Upper lobe of right lung (tissue), 1 donor: ENCODE results near the gene DNMBP. TPM values are rescaled to one million over a fixed set of nuclear protein-coding genes. Genes with fewer than 3 reads are reported as not detected.
A peak's percentile ranks its signal among the peaks of the same experiment; 100 is the strongest.

Experiments
- ATAC-seq: fragments of 200-7000 bp; cut with Tn5 transposase; one replicate; pipeline ENCODE4 v1.9.1; 2020; ENCODE audit warnings: mild to moderate bottlenecking, moderate library complexity
- DNase-seq: peaks from one replicate; pipeline ENCODE4 v3.0.0-alpha.2; 2020
- H3K27ac ChIP-seq: fragments of 200-600 bp; one replicate; pipeline ENCODE4 v1.8.0; 2022
- H3K27me3 ChIP-seq: fragments of 200-600 bp; one replicate; pipeline ENCODE4 v1.8.0; 2022; ENCODE audit warnings: mild to moderate bottlenecking
- H3K36me3 ChIP-seq: fragments of 200-600 bp; one replicate; pipeline ENCODE4 v1.8.0; 2022
- H3K4me1 ChIP-seq: fragments of 200-600 bp; one replicate; pipeline ENCODE4 v1.8.0; 2022
- H3K4me3 ChIP-seq: fragments of 200-600 bp; one replicate; pipeline ENCODE4 v1.8.0; 2022; ENCODE audit warnings: mild to moderate bottlenecking
- H3K9me3 ChIP-seq: fragments of 200-600 bp; one replicate; pipeline ENCODE4 v1.8.0; 2022
- intact Hi-C: fragments of 100-400 bp; cut with DNase I; formaldehyde crosslinking; loops from one replicate; pipeline ENCODE4 v1.11.0; 2022
- total RNA-seq: library from RNA; stranded (reverse); fragmentation: NEBNext Ultra II Directional; extraction: Animal tissue kit (Norgen Biotek cat#: 25700); gene quantifications from one replicate; pipeline ENCODE4 v1.2.1, GENCODE V29; 2021
- TF ChIP-seq, protein P1 (sequence below): fragments of 200-600 bp; IDR thresholded peaks from one replicate; pipeline ENCODE4 v1.8.0; 2022; ENCODE audit warnings: antibody characterized with exemption
- donor health status: DM: no; HTN: yes; CAD: no; lungs with severe emphysema.

Gene DNMBP
- total RNA-seq, 1 donor from 2014 or later: 12.5 TPM

DNA sequence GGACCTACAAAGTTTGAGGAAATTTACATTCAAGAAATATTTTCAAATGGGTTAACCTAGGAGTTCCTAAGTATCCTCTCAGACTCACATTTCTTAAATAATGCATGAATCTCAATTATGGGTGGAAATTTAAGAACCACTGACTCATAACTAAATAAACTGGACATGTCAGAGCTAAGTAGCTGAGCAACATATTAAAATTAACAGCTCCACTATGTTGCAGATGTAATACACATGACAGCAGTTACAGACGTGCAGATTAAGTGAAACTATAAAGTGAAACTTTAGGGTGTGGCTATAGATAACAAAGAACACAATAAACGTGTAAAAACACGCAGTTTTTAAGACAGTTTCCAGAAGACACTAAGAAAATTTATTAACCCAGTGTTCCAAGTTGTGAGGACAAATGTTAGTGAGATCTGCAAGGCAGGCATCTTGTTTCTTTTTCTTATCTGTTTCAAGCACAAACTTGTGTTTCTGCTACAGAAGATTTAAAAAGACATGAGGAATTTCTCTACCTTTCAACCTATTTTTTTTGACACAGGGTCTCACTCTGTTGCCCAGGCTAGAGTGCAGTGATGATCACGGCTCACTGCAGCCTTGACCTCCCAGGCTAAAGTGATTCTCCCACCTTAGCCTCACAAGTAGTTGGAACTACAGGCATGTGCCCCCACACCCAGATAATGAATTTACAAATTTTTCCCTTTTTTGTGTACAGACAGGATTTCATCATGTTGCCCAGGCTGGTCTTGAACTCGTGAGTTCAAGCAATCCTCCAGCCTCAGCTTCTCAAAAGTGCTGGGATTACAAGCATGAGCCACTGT, 25.3 kb downstream of the DNMBP start:
- no peaks in the 10 kb centered on the region for H3K36me3 ChIP-seq
- no peak overlapping the region for H3K27ac ChIP-seq
- DNase-seq: no peak
- no peak for ATAC-seq
- no peaks in the 10 kb centered on the region for H3K27me3 ChIP-seq
- H3K9me3 ChIP-seq: no peaks in the 10 kb centered on the region
- intact Hi-C loops: no loop called here
- no peak overlapping the region for H3K4me3 ChIP-seq
- peaks cover 27% of the 10 kb centered on the region for H3K4me1 ChIP-seq
- TF ChIP-seq, protein P1, sequence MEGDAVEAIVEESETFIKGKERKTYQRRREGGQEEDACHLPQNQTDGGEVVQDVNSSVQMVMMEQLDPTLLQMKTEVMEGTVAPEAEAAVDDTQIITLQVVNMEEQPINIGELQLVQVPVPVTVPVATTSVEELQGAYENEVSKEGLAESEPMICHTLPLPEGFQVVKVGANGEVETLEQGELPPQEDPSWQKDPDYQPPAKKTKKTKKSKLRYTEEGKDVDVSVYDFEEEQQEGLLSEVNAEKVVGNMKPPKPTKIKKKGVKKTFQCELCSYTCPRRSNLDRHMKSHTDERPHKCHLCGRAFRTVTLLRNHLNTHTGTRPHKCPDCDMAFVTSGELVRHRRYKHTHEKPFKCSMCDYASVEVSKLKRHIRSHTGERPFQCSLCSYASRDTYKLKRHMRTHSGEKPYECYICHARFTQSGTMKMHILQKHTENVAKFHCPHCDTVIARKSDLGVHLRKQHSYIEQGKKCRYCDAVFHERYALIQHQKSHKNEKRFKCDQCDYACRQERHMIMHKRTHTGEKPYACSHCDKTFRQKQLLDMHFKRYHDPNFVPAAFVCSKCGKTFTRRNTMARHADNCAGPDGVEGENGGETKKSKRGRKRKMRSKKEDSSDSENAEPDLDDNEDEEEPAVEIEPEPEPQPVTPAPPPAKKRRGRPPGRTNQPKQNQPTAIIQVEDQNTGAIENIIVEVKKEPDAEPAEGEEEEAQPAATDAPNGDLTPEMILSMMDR: no peak

DNA sequence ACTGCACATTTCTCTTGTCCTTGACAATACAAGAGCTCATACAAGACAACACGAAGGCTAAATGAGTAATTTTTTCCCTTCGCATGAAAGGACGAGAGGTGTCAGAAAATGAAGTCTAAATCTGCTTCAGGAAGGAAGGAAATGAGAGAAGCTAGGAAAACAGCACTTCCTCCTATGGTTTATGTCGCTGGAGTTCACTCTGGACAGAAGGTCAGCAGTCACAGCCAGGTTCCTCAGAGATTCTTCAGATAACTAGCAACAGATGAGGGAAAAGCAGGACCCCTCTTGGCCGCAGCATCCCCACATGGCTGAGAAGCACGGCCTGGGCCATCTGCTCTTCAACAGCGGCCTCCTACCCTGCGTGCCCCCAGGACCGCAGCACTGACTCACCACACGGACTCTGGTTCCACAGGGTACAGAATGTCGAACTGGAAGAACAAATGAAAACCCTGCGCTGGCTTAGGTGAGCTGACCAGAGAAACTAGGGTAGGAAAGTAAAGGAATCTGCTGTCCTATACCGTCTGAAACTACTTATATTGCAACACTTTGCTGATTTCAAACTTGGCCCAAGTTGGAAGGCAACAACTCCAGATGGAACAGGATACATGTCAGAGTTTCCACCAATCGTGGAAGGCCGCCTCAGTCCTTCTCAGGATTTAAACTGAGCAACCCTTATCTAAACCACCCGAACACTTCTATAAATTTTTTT, 26.3 kb downstream of the DNMBP start:
- no peaks in the 10 kb centered on the region for H3K36me3 ChIP-seq
- no peaks in the 10 kb centered on the region for H3K9me3 ChIP-seq
- no peaks in the 10 kb centered on the region for H3K27me3 ChIP-seq
- TF ChIP-seq, protein P1: no peak
- DNase-seq (no peak), ATAC-seq (peak; percentile 58)
- peak overlapping the region; percentile 49 for H3K27ac ChIP-seq
- peaks cover 27% of the 10 kb centered on the region for H3K4me1 ChIP-seq
- intact Hi-C loops: no loop called here
- no peak overlapping the region for H3K4me3 ChIP-seq

DNA sequence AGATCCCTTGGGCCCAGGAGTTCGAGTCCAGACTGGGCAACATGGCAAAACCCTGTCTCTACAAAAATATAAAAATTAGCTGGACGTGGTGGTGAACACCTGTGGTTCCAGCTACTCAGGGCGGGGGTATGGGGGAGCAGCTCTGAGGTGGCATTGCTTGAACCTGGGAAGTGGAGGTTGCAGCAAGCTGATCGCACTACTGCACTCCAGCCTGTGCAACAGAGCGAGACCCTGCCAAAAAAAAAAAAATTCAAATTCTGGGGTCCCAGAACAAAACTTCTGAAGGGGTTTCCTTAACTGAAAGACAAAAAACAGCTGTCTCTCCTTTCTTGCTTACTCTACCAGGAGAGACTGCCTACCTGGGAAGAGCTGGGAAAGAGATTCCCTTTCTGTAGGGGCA, 27.0 kb downstream of the DNMBP start:
- no peak overlapping the region for H3K4me3 ChIP-seq
- no peak overlapping the region for H3K27ac ChIP-seq
- no peaks in the 10 kb centered on the region for H3K36me3 ChIP-seq
- H3K4me1 ChIP-seq: peaks cover 27% of the 10 kb centered on the region
- no peaks in the 10 kb centered on the region for H3K27me3 ChIP-seq
- intact Hi-C loops: no loop called here
- TF ChIP-seq, protein P1: no peak
- no peaks in the 10 kb centered on the region for H3K9me3 ChIP-seq
- DNase-seq (no peak), ATAC-seq (no peak)

DNA sequence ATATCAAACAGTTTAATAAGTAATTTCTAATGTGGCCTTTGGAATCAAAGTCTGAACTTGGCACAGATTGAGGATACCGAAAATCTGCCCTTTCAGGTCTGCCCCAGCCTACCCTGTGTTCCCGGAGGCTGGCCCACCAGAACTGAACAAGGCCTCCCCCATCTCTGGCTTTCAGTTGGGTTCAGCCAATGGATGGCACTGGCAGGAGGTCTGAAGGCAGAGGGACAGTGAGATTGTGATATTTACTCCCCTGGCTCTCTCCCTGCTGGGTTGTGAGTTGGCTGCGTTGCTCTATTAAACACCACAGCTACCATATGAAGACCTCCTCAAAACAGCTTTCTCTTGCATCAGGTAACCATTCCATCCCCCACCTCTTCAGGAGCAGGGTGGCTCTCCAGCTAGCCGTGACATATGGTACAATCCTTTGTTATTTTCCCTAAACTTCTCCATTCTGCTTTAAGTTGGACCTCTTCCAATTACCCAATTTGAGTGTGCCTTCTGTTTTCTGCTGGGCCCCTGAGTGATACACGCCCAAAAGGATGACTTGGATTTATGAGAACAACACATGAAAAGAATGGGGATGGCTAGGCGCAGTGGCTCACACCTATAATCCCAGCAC, 28.1 kb downstream of the DNMBP start:
- DNase-seq (no peak), ATAC-seq (peak; percentile 37)
- H3K36me3 ChIP-seq: no peaks in the 10 kb centered on the region
- H3K4me1 ChIP-seq: peaks cover 32% of the 10 kb centered on the region
- intact Hi-C loops: no loop called here
- no peaks in the 10 kb centered on the region for H3K9me3 ChIP-seq
- no peak overlapping the region for H3K27ac ChIP-seq
- H3K4me3 ChIP-seq: no peak overlapping the region
- H3K27me3 ChIP-seq: no peaks in the 10 kb centered on the region
- TF ChIP-seq, protein P1: no peak

DNA sequence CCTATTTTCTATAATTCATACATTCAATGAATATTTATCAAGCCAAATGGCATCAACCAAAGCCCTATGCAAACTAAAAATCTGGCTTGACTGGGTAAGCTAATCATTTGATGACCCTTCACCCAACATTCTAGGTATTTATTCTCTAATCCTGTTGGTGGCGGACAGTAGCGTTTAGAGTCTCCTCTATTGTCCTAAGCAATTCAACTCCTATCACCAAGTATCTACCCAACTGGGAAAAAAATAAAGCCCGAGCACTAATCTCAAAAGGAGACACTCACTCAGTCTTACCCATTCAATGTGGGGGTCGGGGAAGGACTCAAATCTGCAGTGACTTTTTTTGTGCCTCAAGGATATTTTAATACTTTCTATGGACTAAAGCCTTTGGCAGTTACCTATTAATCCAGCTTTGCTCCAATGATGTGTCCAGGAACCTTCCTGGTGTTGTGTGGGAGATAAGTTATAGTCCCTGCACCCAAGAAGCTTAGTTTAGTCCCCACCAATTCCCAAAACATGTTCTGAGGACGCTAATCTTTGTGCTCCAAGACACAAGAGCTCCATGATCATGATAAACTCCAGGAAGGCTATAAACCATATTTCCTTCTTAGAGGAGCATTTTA, 30.6 kb downstream of the DNMBP start:
- TF ChIP-seq, protein P1: no peak
- ATAC-seq (no peak), DNase-seq (no peak)
- peaks cover 27% of the 10 kb centered on the region for H3K4me1 ChIP-seq
- H3K27me3 ChIP-seq: no peaks in the 10 kb centered on the region
- H3K27ac ChIP-seq: no peak overlapping the region
- no peaks in the 10 kb centered on the region for H3K36me3 ChIP-seq
- H3K4me3 ChIP-seq: no peak overlapping the region
- intact Hi-C loops: no loop called here
- no peaks in the 10 kb centered on the region for H3K9me3 ChIP-seq
